ENCODE results near the gene UNC5B.

DNA sequence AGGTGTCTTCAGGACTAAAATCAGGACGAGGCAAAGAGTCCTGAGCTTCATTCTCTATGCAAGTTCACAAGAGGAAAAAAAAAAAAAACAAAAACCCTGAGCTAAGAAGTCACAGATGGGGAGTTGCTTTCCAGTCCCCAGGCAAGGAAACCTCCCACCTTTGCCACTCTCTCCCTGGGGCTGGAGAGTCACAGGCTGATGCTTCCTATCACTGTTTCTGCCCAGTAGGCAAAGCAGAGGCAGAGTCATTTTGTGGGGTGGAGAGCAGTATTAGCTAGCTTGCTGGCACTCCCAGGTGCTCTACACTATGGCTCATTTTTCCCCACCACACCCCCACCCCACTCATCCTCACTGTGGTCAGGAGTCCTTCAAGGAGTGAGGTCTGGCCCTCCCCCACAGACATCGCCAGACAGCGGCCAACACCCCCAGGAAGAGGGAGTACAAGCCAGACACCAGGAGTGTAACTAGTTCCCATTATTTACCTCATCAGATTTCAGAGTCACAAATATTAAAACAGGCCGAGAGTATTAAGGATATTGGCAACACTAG lies 34.6 kb upstream of the UNC5B start:
- TF ChIP-seq, protein P1, sequence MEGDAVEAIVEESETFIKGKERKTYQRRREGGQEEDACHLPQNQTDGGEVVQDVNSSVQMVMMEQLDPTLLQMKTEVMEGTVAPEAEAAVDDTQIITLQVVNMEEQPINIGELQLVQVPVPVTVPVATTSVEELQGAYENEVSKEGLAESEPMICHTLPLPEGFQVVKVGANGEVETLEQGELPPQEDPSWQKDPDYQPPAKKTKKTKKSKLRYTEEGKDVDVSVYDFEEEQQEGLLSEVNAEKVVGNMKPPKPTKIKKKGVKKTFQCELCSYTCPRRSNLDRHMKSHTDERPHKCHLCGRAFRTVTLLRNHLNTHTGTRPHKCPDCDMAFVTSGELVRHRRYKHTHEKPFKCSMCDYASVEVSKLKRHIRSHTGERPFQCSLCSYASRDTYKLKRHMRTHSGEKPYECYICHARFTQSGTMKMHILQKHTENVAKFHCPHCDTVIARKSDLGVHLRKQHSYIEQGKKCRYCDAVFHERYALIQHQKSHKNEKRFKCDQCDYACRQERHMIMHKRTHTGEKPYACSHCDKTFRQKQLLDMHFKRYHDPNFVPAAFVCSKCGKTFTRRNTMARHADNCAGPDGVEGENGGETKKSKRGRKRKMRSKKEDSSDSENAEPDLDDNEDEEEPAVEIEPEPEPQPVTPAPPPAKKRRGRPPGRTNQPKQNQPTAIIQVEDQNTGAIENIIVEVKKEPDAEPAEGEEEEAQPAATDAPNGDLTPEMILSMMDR (IDR thresholded peaks at IDR 0.05; ENCODE audit: low read length): no peak
- no peak for TF ChIP-seq EZH2 (optimal IDR thresholded peaks at IDR 0.05; ENCODE audit: low read depth, low read length)
